Esophagus muscularis mucosa (tissue), 4 donors: ENCODE measurements around the gene BCKDHB. TPM values are rescaled to one million over a fixed set of nuclear protein-coding genes. Genes with fewer than 3 reads are reported as not detected.

ENCODE experiments used
- DNase-seq: peaks from one replicate; pipeline ENCODE4 v3.0.0-alpha.2; 2017; ENCODE audit errors: extremely low spot score
- H3K27ac ChIP-seq, 4 donors: fragments of 200-600 bp; sonication (generic); replicated peaks in 1 of 4; 1 replicate in 3 of 4; 2 replicates in 1 of 4; pipeline ENCODE4 v1.5.1; 2016 to 2019; ENCODE audit warnings: mild to moderate bottlenecking in 1 of 4
- H3K27me3 ChIP-seq, 4 donors: fragments of 200-600 bp; sonication (generic); one replicate each; pipeline versions ENCODE4 v1.5.1 to v1.6.0; 2016 to 2019
- H3K36me3 ChIP-seq, 4 donors: fragments of 200-600 bp; sonication (generic); one replicate each; pipeline ENCODE4 v1.5.1; 2016 to 2019
- H3K4me1 ChIP-seq, 4 donors: fragments of 200-600 bp; sonication (generic); one replicate each; pipeline ENCODE4 v1.5.1; 2016 to 2019
- H3K4me3 ChIP-seq, 4 donors: fragments of 200-600 bp; sonication (generic); 1 replicate in 2 of 4; 2 replicates in 2 of 4; pipeline ENCODE4 v1.5.1; 2016 to 2019; ENCODE audit warnings: mild to moderate bottlenecking in 4 of 4, moderate library complexity in 1 of 4
- H3K9me3 ChIP-seq, 4 donors: fragments of 200-600 bp; sonication (generic); 1 replicate in 3 of 4; 2 replicates in 1 of 4; pipeline ENCODE4 v1.5.1; 2016 to 2019
- EP300 ChIP-seq: sonication (generic); formaldehyde crosslinking; IDR thresholded peaks from one replicate; pipeline ENCODE4 v1.6.1; 2017; ENCODE audit warnings: antibody characterized with exemption
- POLR2A ChIP-seq: fragments of 450-650 bp; IDR thresholded peaks from one replicate; pipeline ENCODE4 v1.6.1; 2017; ENCODE audit warnings: antibody characterized with exemption, moderate library complexity, mild to moderate bottlenecking, low read depth
- POLR2AphosphoS5 ChIP-seq, 2 donors: sonication (generic); formaldehyde crosslinking; IDR thresholded peaks; one replicate each; pipeline ENCODE4 v1.6.1; 2017; ENCODE audit warnings: antibody characterized with exemption in 2 of 2
- WGBS: methylation state at CpG from one replicate; pipeline ENCODE4 v1.1.5; 2018; 5-methylcytosine and 5-hydroxymethylcytosine counted together
- intact Hi-C: fragments of 100-400 bp; cut with DNase I; formaldehyde crosslinking; loops from one replicate; pipeline ENCODE4 v1.15.1; 2023
- total RNA-seq, 4 donors: library from RNA; depleted of rRNA; stranded (reverse); fragments of >200 nt; gene quantifications; one replicate each; pipeline versions ENCODE4 v1.1.0 to v1.2.1, GENCODE V29; 2016
- TF ChIP-seq, protein P1 (sequence below), 3 experiments: fragments of 200-600 bp in 2 of 3; fragments of 450-650 bp in 1 of 3; sonication (generic) in 2 of 3; IDR thresholded peaks; one replicate each; pipeline ENCODE4 v1.5.1; 2017 to 2019; ENCODE audit warnings: antibody characterized with exemption in 3 of 3, mild to moderate bottlenecking in 2 of 3, moderate library complexity in 1 of 3

BCKDHB gene
- total RNA-seq, 4 donors from 2014 or later = 12.2 to 26.2 (median 20.6) TPM

DNA sequence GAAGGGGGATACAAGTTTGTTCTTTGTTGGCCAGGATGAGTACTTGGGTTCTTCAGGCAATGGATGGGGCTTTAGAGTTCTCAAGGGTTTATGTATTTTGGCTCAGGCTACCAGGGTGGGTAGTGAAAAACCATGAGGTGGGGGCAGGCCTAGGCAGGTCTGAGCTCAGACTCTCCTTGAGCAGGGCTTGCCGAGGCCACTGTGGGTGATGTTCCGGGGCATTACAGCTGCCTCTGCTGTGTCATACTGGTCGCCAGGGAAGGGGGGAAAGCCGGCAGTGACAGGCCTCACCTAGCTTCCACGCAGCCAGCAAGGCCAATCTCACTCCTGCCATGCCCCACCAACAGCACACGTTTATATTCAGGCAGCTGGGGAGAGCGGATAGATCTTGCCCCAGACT lies 79.6 kb downstream of the BCKDHB start:
- intact Hi-C loops = no loop called here
- no peak for DNase-seq
- Histone ChIP-seq H3K27ac (no peak overlapping the region), H3K4me1 (no peaks in the 10 kb centered on the region), H3K4me3 (no peak overlapping the region), H3K27me3 (no peaks in the 10 kb centered on the region), H3K36me3 (no peaks in the 10 kb centered on the region), H3K9me3 (no peaks in the 10 kb centered on the region)
- TF ChIP-seq, protein P1, sequence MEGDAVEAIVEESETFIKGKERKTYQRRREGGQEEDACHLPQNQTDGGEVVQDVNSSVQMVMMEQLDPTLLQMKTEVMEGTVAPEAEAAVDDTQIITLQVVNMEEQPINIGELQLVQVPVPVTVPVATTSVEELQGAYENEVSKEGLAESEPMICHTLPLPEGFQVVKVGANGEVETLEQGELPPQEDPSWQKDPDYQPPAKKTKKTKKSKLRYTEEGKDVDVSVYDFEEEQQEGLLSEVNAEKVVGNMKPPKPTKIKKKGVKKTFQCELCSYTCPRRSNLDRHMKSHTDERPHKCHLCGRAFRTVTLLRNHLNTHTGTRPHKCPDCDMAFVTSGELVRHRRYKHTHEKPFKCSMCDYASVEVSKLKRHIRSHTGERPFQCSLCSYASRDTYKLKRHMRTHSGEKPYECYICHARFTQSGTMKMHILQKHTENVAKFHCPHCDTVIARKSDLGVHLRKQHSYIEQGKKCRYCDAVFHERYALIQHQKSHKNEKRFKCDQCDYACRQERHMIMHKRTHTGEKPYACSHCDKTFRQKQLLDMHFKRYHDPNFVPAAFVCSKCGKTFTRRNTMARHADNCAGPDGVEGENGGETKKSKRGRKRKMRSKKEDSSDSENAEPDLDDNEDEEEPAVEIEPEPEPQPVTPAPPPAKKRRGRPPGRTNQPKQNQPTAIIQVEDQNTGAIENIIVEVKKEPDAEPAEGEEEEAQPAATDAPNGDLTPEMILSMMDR (IDR thresholded peaks at IDR 0.05) = no peak
- TF ChIP-seq EP300 = no peak
- no peak for TF ChIP-seq POLR2A
- no peak for TF ChIP-seq POLR2AphosphoS5 (IDR thresholded peaks at IDR 0.05)
- WGBS = 68% methylated on average over 6 of the region's 7 CpGs

DNA sequence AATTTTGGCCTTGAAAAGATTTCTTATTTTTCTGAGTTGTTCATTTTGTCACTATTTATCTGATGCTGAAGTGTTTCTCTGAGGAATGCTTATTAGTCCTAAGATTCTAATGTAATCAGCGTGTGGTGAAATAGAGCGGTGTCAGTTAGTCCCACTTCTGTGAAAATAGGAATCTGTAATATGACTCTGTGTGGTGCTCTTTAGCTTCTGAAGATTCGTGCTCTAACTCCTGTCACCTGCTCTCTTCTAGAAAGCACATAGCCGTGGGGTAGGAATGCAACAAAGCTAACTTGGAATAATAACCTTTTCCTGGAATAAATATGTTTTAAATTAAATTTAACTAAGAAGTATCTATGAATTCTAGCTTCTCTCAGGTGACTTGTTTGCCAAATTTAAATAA lies 90.4 kb downstream of the BCKDHB start:
- 77% methylated on average over 4 of the region's 4 CpGs for WGBS
- no peak for TF ChIP-seq POLR2A
- Histone ChIP-seq H3K9me3 (no peaks in the 10 kb centered on the region), H3K4me3 (no peak overlapping the region), H3K27ac (no peak overlapping the region), H3K4me1 (peaks cover 6 to 12% (median 10%) of the 10 kb centered on the region in 4 donors), H3K27me3 (no peaks in the 10 kb centered on the region), H3K36me3 (no peaks in the 10 kb centered on the region)
- intact Hi-C loops = no loop called here
- DNase-seq = no peak

DNA sequence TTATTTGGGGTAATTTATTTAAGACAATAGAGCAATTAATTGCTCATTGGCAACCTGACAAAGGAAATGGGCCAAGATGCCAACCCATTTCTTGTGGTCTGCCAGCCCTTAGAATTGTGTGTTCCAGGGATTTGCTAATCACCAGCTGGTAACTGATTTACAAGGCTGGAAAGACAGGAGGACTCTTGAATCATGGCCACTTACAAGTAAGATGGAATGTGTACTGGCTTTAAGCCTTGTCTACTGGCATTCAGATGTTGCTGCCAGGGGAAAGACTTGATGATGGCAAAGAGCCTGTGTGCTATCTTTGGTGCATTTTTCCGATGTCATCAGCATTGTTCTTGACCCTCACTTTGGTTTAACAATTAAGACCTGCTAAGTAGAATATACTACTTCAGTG lies 91.0 kb downstream of the BCKDHB start:
- H3K9me3 ChIP-seq = no peaks in the 10 kb centered on the region
- DNase-seq = no peak
- no peaks in the 10 kb centered on the region for H3K27me3 ChIP-seq
- peaks cover 6 to 12% (median 10%) of the 10 kb centered on the region in 4 donors for H3K4me1 ChIP-seq
- WGBS = 52% methylated on average over 1 of the region's 1 CpG
- TF ChIP-seq EP300 = no peak
- TF ChIP-seq POLR2A = no peak
- TF ChIP-seq, protein P1 (IDR thresholded peaks at IDR 0.05) = no peak
- no peak for TF ChIP-seq POLR2AphosphoS5 (IDR thresholded peaks at IDR 0.05)
- no peaks in the 10 kb centered on the region for H3K36me3 ChIP-seq
- H3K4me3 ChIP-seq = no peak overlapping the region
- H3K27ac ChIP-seq = no peak overlapping the region
- intact Hi-C loops = no loop called here

DNA sequence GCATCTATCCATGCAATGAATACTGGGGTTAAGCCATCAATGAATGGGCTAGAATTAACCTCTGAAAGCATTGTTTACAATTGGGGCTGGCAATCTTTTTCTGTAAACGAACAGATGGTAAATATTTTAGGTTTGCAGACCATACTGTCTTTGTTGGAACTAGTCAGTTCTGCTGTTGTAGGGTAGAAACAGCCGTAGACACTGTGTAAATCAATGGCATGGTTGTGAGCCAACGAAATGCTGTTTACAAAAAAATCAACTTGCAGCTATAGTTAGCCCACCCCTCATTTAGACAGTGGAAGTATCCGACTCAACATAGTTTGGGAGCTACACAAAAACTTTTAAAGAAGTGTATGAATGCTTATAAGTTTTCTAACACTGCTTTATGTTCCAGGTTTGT lies 91.5 kb downstream of the BCKDHB start:
- intact Hi-C loops = no loop called here
- H3K27ac ChIP-seq = no peak overlapping the region
- no peaks in the 10 kb centered on the region for H3K27me3 ChIP-seq
- H3K4me1 ChIP-seq = peaks cover 6 to 12% (median 10%) of the 10 kb centered on the region in 4 donors
- no peaks in the 10 kb centered on the region for H3K9me3 ChIP-seq
- TF ChIP-seq POLR2A = no peak
- no peak for TF ChIP-seq POLR2AphosphoS5 (IDR thresholded peaks at IDR 0.05)
- TF ChIP-seq EP300 = no peak
- WGBS = 93% methylated on average over 4 of the region's 4 CpGs
- no peak for DNase-seq
- H3K36me3 ChIP-seq = no peaks in the 10 kb centered on the region
- no peak overlapping the region for H3K4me3 ChIP-seq

DNA sequence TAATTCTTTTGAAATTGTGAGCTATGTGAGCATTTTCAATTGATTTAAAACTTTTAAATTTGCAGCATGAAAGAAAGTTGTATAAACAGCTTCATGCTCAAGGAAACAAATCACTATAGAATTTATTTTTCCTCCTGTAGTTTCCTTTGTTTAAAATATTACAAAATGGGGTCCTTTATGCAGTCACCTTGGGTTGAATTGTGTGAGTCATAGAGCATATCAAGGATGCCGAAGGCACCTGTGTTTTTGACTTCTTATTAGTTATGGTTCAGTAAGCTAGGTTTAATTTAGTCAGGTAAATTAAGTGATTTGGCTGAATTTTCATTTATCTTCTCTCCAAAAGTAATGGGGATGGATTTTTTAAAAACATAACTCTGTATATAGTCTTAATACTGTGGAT lies 96.8 kb downstream of the BCKDHB start:
- no peak overlapping the region for H3K4me3 ChIP-seq
- H3K36me3 ChIP-seq = peaks cover 0 to 15% (median 0%) of the 10 kb centered on the region in 4 donors
- 92% methylated on average over 1 of the region's 1 CpG for WGBS
- no peak for TF ChIP-seq EP300
- no peak for TF ChIP-seq POLR2A
- TF ChIP-seq POLR2AphosphoS5 (IDR thresholded peaks at IDR 0.05) = no peak
- TF ChIP-seq, protein P1 (IDR thresholded peaks at IDR 0.05) = no peak
- H3K27me3 ChIP-seq = no peaks in the 10 kb centered on the region
- intact Hi-C loops = no loop called here
- H3K9me3 ChIP-seq = no peaks in the 10 kb centered on the region
- H3K4me1 ChIP-seq = no peaks in the 10 kb centered on the region
- no peak overlapping the region for H3K27ac ChIP-seq
- no peak for DNase-seq

DNA sequence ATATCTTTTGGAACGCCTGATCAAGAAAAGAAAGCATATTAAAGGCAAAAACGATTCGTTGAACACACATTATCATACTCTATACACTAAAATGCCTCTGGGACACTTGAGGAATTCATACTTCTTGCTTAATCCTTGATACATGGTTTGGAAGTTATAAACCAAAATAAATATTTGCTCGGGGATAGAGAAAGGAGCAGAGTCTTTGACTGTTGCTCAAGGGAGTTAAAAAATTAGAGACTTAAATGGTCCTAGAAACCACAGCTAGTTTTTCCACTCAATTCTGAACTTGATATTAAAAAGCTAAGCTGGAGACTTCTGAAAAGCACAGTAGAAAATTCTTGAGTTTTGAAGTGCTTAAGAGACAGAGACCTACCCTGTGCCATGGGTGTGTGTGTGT lies 98.9 kb downstream of the BCKDHB start:
- Histone ChIP-seq H3K4me1 (peaks cover 0 to 4% (median 4%) of the 10 kb centered on the region in 4 donors), H3K9me3 (no peaks in the 10 kb centered on the region), H3K4me3 (no peak overlapping the region), H3K36me3 (peaks cover 0 to 15% (median 0%) of the 10 kb centered on the region in 4 donors), H3K27ac (no peak overlapping the region), H3K27me3 (no peaks in the 10 kb centered on the region)
- TF ChIP-seq POLR2A (no peak), EP300 (no peak), POLR2AphosphoS5 (IDR thresholded peaks at IDR 0.05) (no peak)
- TF ChIP-seq, protein P1 (IDR thresholded peaks at IDR 0.05) = no peak
- no peak for DNase-seq
- 91% methylated on average over 4 of the region's 4 CpGs for WGBS
- intact Hi-C loops = no loop called here
